ENCODE measurements around the gene ABCA12.
"Not testable (repeated sequence)": the region's sequence is repeated elsewhere in the genome, so short reads cannot be mapped to it uniquely, and the experiment has no call there.

Gene ABCA12

GRCh38 chr2:215138479-215138878 lies at the start of gene ABCA12:
TSS of gene ABCA12 (minus strand) at chr2:215138626. CDS start at chr2:215138208, 418 bp downstream.
- DNase-seq, result no peak

GRCh38 chr2:215188078-215188477 lies 49.7 kb upstream of the ABCA12 start:
- no peak for DNase-seq

- no peak for DNase-seq
Measured at GRCh38 chr2:215186021-215186420, 47.6 kb upstream of the ABCA12 start.

GRCh38 chr2:215178121-215178520 lies 39.7 kb upstream of the ABCA12 start:
- no peak for DNase-seq

- DNase-seq, result no peak
Measured at GRCh38 chr2:215171796-215172195, 33.4 kb upstream of the ABCA12 start.

GRCh38 chr2:215171151-215171550 lies 32.7 kb upstream of the ABCA12 start:
- DNase-seq, result peak; percentile 26

- DNase-seq, result not testable (repeated sequence)
Measured at GRCh38 chr2:215166505-215166904, 28.1 kb upstream of the ABCA12 start.

- not testable (repeated sequence) for DNase-seq
Measured at GRCh38 chr2:215163319-215163718, 24.9 kb upstream of the ABCA12 start.

GRCh38 chr2:215161301-215161829 lies 22.9 kb upstream of the ABCA12 start:
- no peak for DNase-seq

- no peak for DNase-seq
Measured at GRCh38 chr2:215160081-215160480, 21.7 kb upstream of the ABCA12 start.

GRCh38 chr2:215156453-215156852 lies 18.0 kb upstream of the ABCA12 start:
- DNase-seq, result no peak

- DNase-seq, result no peak
Measured at GRCh38 chr2:215149894-215150293, 11.5 kb upstream of the ABCA12 start.

- no peak for DNase-seq
Measured at GRCh38 chr2:215149486-215149885, 11.1 kb upstream of the ABCA12 start.

- no peak for DNase-seq
Measured at GRCh38 chr2:215149060-215149459, 10.6 kb upstream of the ABCA12 start.

GRCh38 chr2:215145611-215146010 lies 7.2 kb upstream of the ABCA12 start:
- DNase-seq, result no peak

- no peak for DNase-seq
Measured at GRCh38 chr2:215144106-215144875, 5.9 kb upstream of the ABCA12 start.

GRCh38 chr2:215143458-215143857 lies 5.0 kb upstream of the ABCA12 start:
- no peak for DNase-seq

GRCh38 chr2:215141706-215142105 lies 3.3 kb upstream of the ABCA12 start:
- no peak for DNase-seq

- DNase-seq, result no peak
Measured at GRCh38 chr2:215140166-215140707, 1.8 kb upstream of the ABCA12 start.

- no peak for DNase-seq
Measured at GRCh38 chr2:215137741-215138340, 585 bp downstream of the ABCA12 start.

- DNase-seq, result no peak
Measured at GRCh38 chr2:215137329-215137686, 1.1 kb downstream of the ABCA12 start.

- no peak for DNase-seq
Measured at GRCh38 chr2:215136669-215137328, 1.6 kb downstream of the ABCA12 start.

GRCh38 chr2:215120401-215120800 lies 18.0 kb downstream of the ABCA12 start:
- DNase-seq, result no peak

- no peak for DNase-seq
Measured at GRCh38 chr2:215119847-215120246, 18.6 kb downstream of the ABCA12 start.
